Measurements from ENCODE around the gene LIMS3. TPM values are rescaled to one million over a fixed set of nuclear protein-coding genes. Genes with fewer than 3 reads are reported as not detected.
A peak's percentile ranks its signal among the peaks of the same experiment; 100 is the strongest.
"Not testable (repeated sequence)": the region's sequence is repeated elsewhere in the genome, so short reads cannot be mapped to it uniquely, and the experiment has no call there.

Gene LIMS3
- total and polyA plus RNA-seq, 2 of the 13 experiments (the other 11 are each of a cell fraction or from before 2014, with no cell fraction given): 0.69 to 2.2 TPM

DNA sequence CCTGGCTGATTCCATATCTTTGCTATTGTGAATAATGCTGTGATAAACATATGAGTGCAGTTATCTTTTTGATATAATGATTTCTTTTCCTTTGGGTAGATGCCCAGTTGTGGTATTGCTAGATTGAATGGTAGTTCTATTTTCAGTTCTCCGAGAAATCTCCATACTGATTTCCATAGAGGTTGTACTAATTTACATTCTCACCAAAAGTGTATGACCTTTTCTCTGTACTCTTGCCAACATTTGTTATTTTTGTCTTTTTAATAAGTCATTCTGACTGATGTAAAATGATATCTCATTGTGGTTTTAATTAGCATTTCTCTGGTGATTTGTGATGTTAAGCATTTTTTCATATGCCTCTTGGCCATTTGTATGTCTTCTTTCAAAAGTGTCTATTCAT, 16.4 kb upstream of the LIMS3 start:
- H3K9ac ChIP-seq (ENCODE audit: insufficient read depth, low read depth, low read length); H3K9me3 ChIP-seq (ENCODE audit: low read length); intact Hi-C loops (cut with micrococcal nuclease; ENCODE audit: unreplicated experiment); DNase-seq (ENCODE audit: low spot score); H3K4me3 ChIP-seq (replicated peaks in 1 of 3; ENCODE audit: insufficient read depth in 1 of 3, low read depth in 2 of 3, low read length in 3 of 3); POLR2A ChIA-PET; H3K27me3 ChIP-seq (ENCODE audit: control insufficient read depth in 1 of 2, insufficient read depth in 2 of 2, low read length in 2 of 2); BruUV-seq (replicated peaks); ATAC-seq; FAIRE-seq; H4K20me1 ChIP-seq (ENCODE audit: insufficient read depth, low read length); H3K4me1 ChIP-seq (ENCODE audit: insufficient read depth, low read length); CTCF ChIA-PET (ENCODE audit: low intra/inter-chr PET ratio, low total read pairs); H3K27ac ChIP-seq (ENCODE audit: extremely low read length, insufficient read depth, low read length); in situ Hi-C loops (cut with HindIII; ENCODE audit: extremely low pct_ligation_motif_present, low pct_unique_long_range_greater_than_20kb); H3K4me2 ChIP-seq (ENCODE audit: low read depth, low read length); H3K79me2 ChIP-seq (ENCODE audit: insufficient read depth, low read length); H2AFZ ChIP-seq (ENCODE audit: low read length); H3K36me3 ChIP-seq (replicated peaks in 1 of 2; ENCODE audit: control insufficient read depth in 1 of 2, insufficient read depth in 2 of 2, low read length in 2 of 2): not testable (repeated sequence)
- no CpG with 5 or more reads among the region's 1 CpG for WGBS (ENCODE audit: low lambda C conversion rate)

GRCh38 chr2:109888414-109888813, 10.1 kb upstream of the LIMS3 start:
- H4K20me1 ChIP-seq (ENCODE audit: insufficient read depth, low read length); in situ Hi-C loops (cut with HindIII; ENCODE audit: extremely low pct_ligation_motif_present, low pct_unique_long_range_greater_than_20kb); H3K27ac ChIP-seq (ENCODE audit: extremely low read length, insufficient read depth, low read length); DNase-seq (ENCODE audit: low spot score); H3K9me3 ChIP-seq (ENCODE audit: low read length); H3K4me3 ChIP-seq (replicated peaks in 1 of 3; ENCODE audit: insufficient read depth in 1 of 3, low read depth in 2 of 3, low read length in 3 of 3); intact Hi-C loops (cut with micrococcal nuclease; ENCODE audit: unreplicated experiment); FAIRE-seq; POLR2A ChIA-PET; H3K79me2 ChIP-seq (ENCODE audit: insufficient read depth, low read length); H3K36me3 ChIP-seq (replicated peaks in 1 of 2; ENCODE audit: control insufficient read depth in 1 of 2, insufficient read depth in 2 of 2, low read length in 2 of 2); CTCF ChIA-PET (ENCODE audit: low intra/inter-chr PET ratio, low total read pairs); H2AFZ ChIP-seq (ENCODE audit: low read length); H3K27me3 ChIP-seq (ENCODE audit: control insufficient read depth in 1 of 2, insufficient read depth in 2 of 2, low read length in 2 of 2); ATAC-seq; H3K9ac ChIP-seq (ENCODE audit: insufficient read depth, low read depth, low read length); H3K4me2 ChIP-seq (ENCODE audit: low read depth, low read length); BruUV-seq (replicated peaks); H3K4me1 ChIP-seq (ENCODE audit: insufficient read depth, low read length): not testable (repeated sequence)
- no CpG with 5 or more reads among the region's 4 CpGs for WGBS (ENCODE audit: low lambda C conversion rate)

GRCh38 chr2:109889909-109890308, 8.6 kb upstream of the LIMS3 start:
- no CpG with 5 or more reads among the region's 4 CpGs for WGBS (ENCODE audit: low lambda C conversion rate)
- H3K4me3 ChIP-seq (replicated peaks in 1 of 3; ENCODE audit: insufficient read depth in 1 of 3, low read depth in 2 of 3, low read length in 3 of 3); POLR2A ChIA-PET; BruUV-seq (replicated peaks); CTCF ChIA-PET (ENCODE audit: low intra/inter-chr PET ratio, low total read pairs); DNase-seq (ENCODE audit: low spot score); H3K36me3 ChIP-seq (replicated peaks in 1 of 2; ENCODE audit: control insufficient read depth in 1 of 2, insufficient read depth in 2 of 2, low read length in 2 of 2); intact Hi-C loops (cut with micrococcal nuclease; ENCODE audit: unreplicated experiment); H3K27ac ChIP-seq (ENCODE audit: extremely low read length, insufficient read depth, low read length); H3K27me3 ChIP-seq (ENCODE audit: control insufficient read depth in 1 of 2, insufficient read depth in 2 of 2, low read length in 2 of 2); H3K4me1 ChIP-seq (ENCODE audit: insufficient read depth, low read length); H2AFZ ChIP-seq (ENCODE audit: low read length); H4K20me1 ChIP-seq (ENCODE audit: insufficient read depth, low read length); H3K4me2 ChIP-seq (ENCODE audit: low read depth, low read length); FAIRE-seq; H3K9me3 ChIP-seq (ENCODE audit: low read length); H3K9ac ChIP-seq (ENCODE audit: insufficient read depth, low read depth, low read length); in situ Hi-C loops (cut with HindIII; ENCODE audit: extremely low pct_ligation_motif_present, low pct_unique_long_range_greater_than_20kb); H3K79me2 ChIP-seq (ENCODE audit: insufficient read depth, low read length): not testable (repeated sequence)
- peak; percentile 70 for ATAC-seq

- H3K36me3 ChIP-seq (replicated peaks in 1 of 2; ENCODE audit: control insufficient read depth in 1 of 2, insufficient read depth in 2 of 2, low read length in 2 of 2); H3K27me3 ChIP-seq (ENCODE audit: control insufficient read depth in 1 of 2, insufficient read depth in 2 of 2, low read length in 2 of 2); H3K9me3 ChIP-seq (ENCODE audit: low read length); H3K27ac ChIP-seq (ENCODE audit: extremely low read length, insufficient read depth, low read length); CTCF ChIA-PET (ENCODE audit: low intra/inter-chr PET ratio, low total read pairs); intact Hi-C loops (cut with micrococcal nuclease; ENCODE audit: unreplicated experiment); H3K9ac ChIP-seq (ENCODE audit: insufficient read depth, low read depth, low read length); H3K4me1 ChIP-seq (ENCODE audit: insufficient read depth, low read length); H4K20me1 ChIP-seq (ENCODE audit: insufficient read depth, low read length); H3K4me2 ChIP-seq (ENCODE audit: low read depth, low read length); POLR2A ChIA-PET; in situ Hi-C loops (cut with HindIII; ENCODE audit: extremely low pct_ligation_motif_present, low pct_unique_long_range_greater_than_20kb); H2AFZ ChIP-seq (ENCODE audit: low read length); BruUV-seq (replicated peaks); ATAC-seq; H3K4me3 ChIP-seq (replicated peaks in 1 of 3; ENCODE audit: insufficient read depth in 1 of 3, low read depth in 2 of 3, low read length in 3 of 3); FAIRE-seq; H3K79me2 ChIP-seq (ENCODE audit: insufficient read depth, low read length); DNase-seq (ENCODE audit: low spot score): not testable (repeated sequence)
- WGBS (ENCODE audit: low lambda C conversion rate): no CpG with 5 or more reads among the region's 4 CpGs
Measured at GRCh38 chr2:109891024-109891423, 7.5 kb upstream of the LIMS3 start.

Data from HepG2 (cell line).